H1 (cell line): ENCODE measurements around the gene RBM42. TPM values are rescaled to one million over a fixed set of nuclear protein-coding genes. Genes with fewer than 3 reads are reported as not detected.

Experiments used
- CTCF ChIA-PET: fragments of 300-600 bp; sonication (Branson Sonifier 250); formaldehyde crosslinking; loops from one replicate; lab custom pipeline; 2021; ENCODE audit not compliant: partially characterized antibody; lab: Charles Lee
- POLR2A ChIA-PET: fragments of 300-600 bp; sonication (Branson Sonifier 250); formaldehyde crosslinking; loops from one replicate; lab custom pipeline; 2021; ENCODE audit warnings: inconsistent platforms; ENCODE audit not compliant: partially characterized antibody; lab: Charles Lee
- DNase-seq, 2 experiments: peaks; one replicate each; pipeline versions ENCODE4 v3.0.0 to v3.0.0-alpha.2; 2010 to 2022; ENCODE audit warnings: low spot score in 2 of 2, low read depth in 1 of 2, mixed read lengths in 1 of 2
- FAIRE-seq: peaks from 2 replicates; lab custom pipeline; 2011; peaks lifted over from hg19 to GRCh38; lab: Jason Lieb, UNC
- H2AFZ ChIP-seq: 2 replicates; pipeline ENCODE4 v1.8.1; 2012; ENCODE audit warnings: low read length, inconsistent platforms
- H2AK5ac ChIP-seq: 2 replicates; pipeline ENCODE4 v1.6.1; 2013; ENCODE audit warnings: low read depth, low read length
- H2BK120ac ChIP-seq: replicated peaks from 2 replicates; pipeline ENCODE3; 2013; ENCODE audit warnings: low read depth, low read length, inconsistent platforms
- H2BK12ac ChIP-seq: 2 replicates; pipeline ENCODE4 v1.6.1; 2013; ENCODE audit warnings: low read depth, low read length
- H2BK15ac ChIP-seq: 2 replicates; pipeline ENCODE4 v1.6.1; 2013; ENCODE audit warnings: low read length
- H2BK20ac ChIP-seq: 2 replicates; pipeline ENCODE4 v1.6.1; 2013; ENCODE audit warnings: low read length
- H2BK5ac ChIP-seq: 2 replicates; pipeline ENCODE4 v1.6.1; 2013; ENCODE audit warnings: low read depth, low read length
- H3K14ac ChIP-seq: 2 replicates; pipeline ENCODE4 v1.6.1; 2013; ENCODE audit warnings: inconsistent platforms; ENCODE audit not compliant: insufficient read length
- H3K18ac ChIP-seq: 2 replicates; pipeline ENCODE4 v1.6.1; 2013; ENCODE audit warnings: low read length; ENCODE audit errors: extremely low read depth
- H3K23ac ChIP-seq: 2 replicates; pipeline ENCODE4 v1.6.1; 2013; ENCODE audit warnings: inconsistent platforms; ENCODE audit not compliant: insufficient read length
- H3K23me2 ChIP-seq: 2 replicates; pipeline ENCODE4 v1.6.1; 2013; ENCODE audit warnings: low read depth, low read length
- H3K27ac ChIP-seq: 2 replicates; pipeline ENCODE4 v1.6.1; 2011; ENCODE audit warnings: low read depth, low read length, inconsistent platforms
- H3K27me3 ChIP-seq, 4 experiments: replicated peaks in 1 of 4; 1 replicate in 1 of 4; 2 replicates in 3 of 4; pipeline versions ENCODE4 v1.6.1 to v1.8.1; 2011 to 2013; ENCODE audit warnings: low read length in 3 of 4, mild to moderate bottlenecking in 3 of 4, inconsistent platforms in 2 of 4, mixed read lengths in 2 of 4, moderate library complexity in 1 of 4; ENCODE audit not compliant: control insufficient read depth in 3 of 4, insufficient read depth in 3 of 4; ENCODE audit errors: extremely low read depth in 1 of 4
- H3K36me3 ChIP-seq, 4 experiments: 2 replicates each; pipeline versions ENCODE4 v1.6.1 to v1.8.1; 2011 to 2013; ENCODE audit warnings: mild to moderate bottlenecking in 4 of 4, low read length in 3 of 4, moderate library complexity in 2 of 4, control low read depth in 1 of 4, inconsistent platforms in 1 of 4; ENCODE audit not compliant: insufficient read depth in 4 of 4, control insufficient read depth in 2 of 4
- H3K4ac ChIP-seq: replicated peaks from 2 replicates; pipeline ENCODE3; 2013; ENCODE audit warnings: low read length, low read depth, mixed read lengths, inconsistent platforms; ENCODE audit not compliant: insufficient read length
- H3K4me1 ChIP-seq, 4 experiments: replicated peaks in 1 of 4; 1 replicate in 1 of 4; 2 replicates in 3 of 4; pipeline versions ENCODE4 v1.6.1 to v1.8.1; 2011 to 2013; ENCODE audit warnings: low read length in 3 of 4, inconsistent platforms in 2 of 4, mixed read lengths in 1 of 4; ENCODE audit not compliant: insufficient read depth in 4 of 4, control insufficient read depth in 3 of 4
- H3K4me2 ChIP-seq, 2 experiments: 2 replicates each; pipeline versions ENCODE4 v1.6.1 to v1.8.1; 2011 to 2013; ENCODE audit warnings: low read depth in 2 of 2, low read length in 2 of 2, control low read depth in 1 of 2, inconsistent platforms in 1 of 2, mild to moderate bottlenecking in 1 of 2; ENCODE audit not compliant: insufficient read depth in 1 of 2
- H3K4me3 ChIP-seq, 4 experiments: fragments of 200-600, 300-600 bp in 1 of 4; sonication (generic), shearing (Covaris generic), sonication (Bioruptor Twin) in 1 of 4; 2 replicates each; pipeline versions ENCODE4 v1.5.1 to v1.8.1; 2011 to 2016; ENCODE audit warnings: low read length in 4 of 4, low read depth in 3 of 4, control low read depth in 2 of 4, inconsistent platforms in 2 of 4, mild to moderate bottlenecking in 2 of 4, mixed read lengths in 1 of 4, moderate library complexity in 1 of 4; ENCODE audit not compliant: insufficient read depth in 2 of 4; ENCODE audit errors: extremely low read depth in 1 of 4
- H3K56ac ChIP-seq: replicated peaks from 2 replicates; pipeline ENCODE3; 2013; ENCODE audit warnings: low read depth, mild to moderate bottlenecking, mixed read lengths, low read length, inconsistent platforms; ENCODE audit not compliant: insufficient read length
- H3K79me1 ChIP-seq: 2 replicates; pipeline ENCODE4 v1.6.1; 2013; ENCODE audit warnings: low read depth, low read length, control low read depth
- H3K79me2 ChIP-seq, 2 experiments: 2 replicates each; pipeline versions ENCODE4 v1.6.1 to v1.8.1; 2012 to 2013; ENCODE audit warnings: low read length in 2 of 2, mild to moderate bottlenecking in 2 of 2, inconsistent platforms in 1 of 2; ENCODE audit not compliant: insufficient read depth in 2 of 2, control insufficient read depth in 1 of 2
- H3K9ac ChIP-seq, 4 experiments: replicated peaks in 1 of 4; 1 replicate in 1 of 4; 2 replicates in 3 of 4; pipeline versions ENCODE4 v1.6.1 to v1.8.1; 2011 to 2013; ENCODE audit warnings: low read depth in 3 of 4, low read length in 3 of 4, control low read depth in 2 of 4, mild to moderate bottlenecking in 2 of 4, moderate library complexity in 2 of 4, inconsistent platforms in 1 of 4; ENCODE audit errors: extremely low read depth in 1 of 4
- H3K9me3 ChIP-seq, 2 experiments: 2 replicates each; pipeline versions ENCODE4 v1.6.1 to v1.8.1; 2012 to 2013; ENCODE audit warnings: mild to moderate bottlenecking in 2 of 2, moderate library complexity in 2 of 2, control low read depth in 1 of 2, inconsistent platforms in 1 of 2, low read depth in 1 of 2, low read length in 1 of 2, mixed read lengths in 1 of 2; ENCODE audit not compliant: insufficient read depth in 2 of 2
- H4K20me1 ChIP-seq, 2 experiments: replicated peaks in 1 of 2; 2 replicates each; pipeline versions ENCODE3 to v1.8.1; 2011 to 2013; ENCODE audit warnings: inconsistent platforms in 2 of 2, low read length in 2 of 2, mild to moderate bottlenecking in 1 of 2; ENCODE audit not compliant: insufficient read depth in 2 of 2, control insufficient read depth in 1 of 2
- H4K5ac ChIP-seq: 2 replicates; pipeline ENCODE4 v1.6.1; 2013; ENCODE audit warnings: low read length, low read depth, mixed read lengths, inconsistent platforms; ENCODE audit not compliant: insufficient read length
- H4K8ac ChIP-seq: 2 replicates; pipeline ENCODE4 v1.8.0; 2013; ENCODE audit warnings: mild to moderate bottlenecking, moderate library complexity, low read length, inconsistent platforms; ENCODE audit not compliant: insufficient read depth; ENCODE audit errors: extremely low read depth
- H4K91ac ChIP-seq: replicated peaks from 2 replicates; pipeline ENCODE3; 2013; ENCODE audit warnings: low read length, mixed read lengths, inconsistent platforms; ENCODE audit not compliant: insufficient read length
- CBX5 ChIP-seq: fragments of 300-800, 300-1000 bp; sonication (generic); IDR thresholded peaks from 2 replicates; pipeline ENCODE4 v1.7.1; 2016; ENCODE audit warnings: antibody characterized with exemption, low read length, low read depth
- CTCF ChIP-seq, 3 experiments: IDR thresholded peaks; 1 replicate in 2 of 3; 2 replicates in 1 of 3; pipeline versions ENCODE4 v1.5.1 to v1.6.1; 2011; ENCODE audit warnings: low read length in 3 of 3, mild to moderate bottlenecking in 3 of 3, inconsistent platforms in 2 of 3, low read depth in 1 of 3, moderate library complexity in 1 of 3; ENCODE audit not compliant: insufficient read depth in 1 of 3; ENCODE audit errors: control extremely low read depth in 1 of 3
- E2F6 ChIP-seq: IDR thresholded peaks from 2 replicates; pipeline ENCODE4 v1.6.1; 2012; ENCODE audit warnings: inconsistent platforms
- EP300 ChIP-seq, 2 experiments: IDR thresholded peaks; 1 replicate in 1 of 2; 2 replicates in 1 of 2; pipeline ENCODE4 v1.6.1; 2011 to 2012; ENCODE audit warnings: low read depth in 2 of 2, low read length in 2 of 2, mild to moderate bottlenecking in 2 of 2, borderline replicate concordance in 1 of 2, inconsistent platforms in 1 of 2, moderate library complexity in 1 of 2
- HDAC2 ChIP-seq, 2 experiments: fragments of 300-600 bp in 1 of 2; sonication (generic) in 1 of 2; IDR thresholded peaks; 2 replicates each; pipeline ENCODE4 v1.6.1; 2011 to 2012; ENCODE audit warnings: low read depth in 2 of 2, low read length in 2 of 2, mild to moderate bottlenecking in 2 of 2, moderate library complexity in 2 of 2, borderline replicate concordance in 1 of 2, inconsistent platforms in 1 of 2
- PHF8 ChIP-seq: fragments of 200-600 bp; sonication (generic); conservative IDR thresholded peaks from 2 replicates; pipeline ENCODE4 v1.7.1; 2012; ENCODE audit warnings: low read depth, mild to moderate bottlenecking, inconsistent platforms, low read length, moderate library complexity
- RBBP5 ChIP-seq: IDR thresholded peaks from 2 replicates; pipeline ENCODE4 v1.7.1; 2012; ENCODE audit warnings: low read depth, mild to moderate bottlenecking, inconsistent platforms, low read length, moderate library complexity, borderline replicate concordance
- SP1 ChIP-seq: IDR thresholded peaks from 2 replicates; pipeline ENCODE4 v1.6.1; 2011; ENCODE audit warnings: low read depth, low read length
- SRF ChIP-seq: IDR thresholded peaks from 2 replicates; pipeline ENCODE4 v1.6.1; 2011; ENCODE audit warnings: mild to moderate bottlenecking, low read depth, low read length, moderate library complexity
- TEAD4 ChIP-seq: IDR thresholded peaks from 2 replicates; pipeline ENCODE4 v1.6.1; 2012; ENCODE audit warnings: low read depth, low read length, inconsistent platforms, mixed read lengths
- WGBS, 2 experiments: shearing (Covaris generic) in 1 of 2; methylation state at CpG; one replicate each; pipeline versions ENCODE4 v1.1.6 to v1.1.7; 2013 to 2015; ENCODE audit warnings: low lambda C conversion rate in 2 of 2, mixed read lengths in 2 of 2, inconsistent platforms in 1 of 2, low coverage in 1 of 2, missing lambda C conversion rate in 1 of 2; ENCODE audit not compliant: insufficient replicate concordance in 2 of 2, insufficient coverage in 1 of 2, insufficient read length in 1 of 2; ENCODE audit errors: extremely low coverage in 1 of 2, missing lambda C conversion rate in 1 of 2; 5-methylcytosine and 5-hydroxymethylcytosine counted together
- polyA plus RNA-seq, 7 experiments: library from polyadenylated mRNA; depleted of rRNA in 3 of 7; stranded (reverse) in 5 of 7; unstranded in 2 of 7; fragments of >200 nt in 5 of 7; fragments of 200-250 nt in 2 of 7; gene quantifications; 1 replicate in 5 of 7; 2 replicates in 1 of 7; 4 replicates in 1 of 7; pipeline versions ENCODE4 v1.2.1 to v1.2.3, GENCODE V29; 2011 to 2013; ENCODE audit warnings: missing spikeins in 2 of 7, mixed read lengths in 2 of 7
- total RNA-seq: library from RNA; stranded (reverse); fragmentation: NEBNext Ultra II Directional; extraction: Animal tissue kit (Norgen Biotek cat#: 25700); gene quantifications from 2 replicates; pipeline ENCODE4 v1.2.1, GENCODE V29; 2021

The RBM42 gene
- total and polyA plus RNA-seq, 2 of the 8 experiments (the other 6 are each of a cell fraction or from before 2014, with no cell fraction given): 59.8 to 80.8 TPM

- FAIRE-seq: no peak
- TF ChIP-seq RBBP5 (no peak), TEAD4 (no peak), HDAC2 (IDR thresholded peaks at IDR 0.05; ENCODE audit: borderline replicate concordance in 1 of 2, low read depth in 2 of 2, low read length in 2 of 2) (no peak), SP1 (no peak), CBX5 (no peak), EP300 (IDR thresholded peaks at IDR 0.05; ENCODE audit: borderline replicate concordance in 1 of 2, low read depth in 2 of 2, low read length in 2 of 2) (no peak), CTCF (IDR thresholded peaks at IDR 0.05; ENCODE audit: control extremely low read depth in 1 of 3, insufficient read depth in 1 of 3, low read depth in 1 of 3, low read length in 3 of 3) (no peak), SRF (no peak), PHF8 (no peak), E2F6 (no peak)
These were observed 7.1 kb upstream of the RBM42 start for GRCh38 chr19:35621708-35622107.

More at GRCh38 chr19:35621708-35622107, 7.1 kb upstream of the RBM42 start:
- Histone ChIP-seq H3K23me2 (no peaks in the 10 kb centered on the region), H2BK120ac (no peak overlapping the region), H3K18ac (no peak overlapping the region), H3K4ac (no peak overlapping the region), H3K14ac (no peak overlapping the region), H2AFZ (no peak overlapping the region), H3K9ac (no peak overlapping the region), H2BK12ac (no peak overlapping the region), H2BK5ac (no peak overlapping the region), H2BK20ac (no peak overlapping the region), H3K56ac (no peak overlapping the region), H4K20me1 (peaks cover 0 to 5% of the 10 kb centered on the region in 2 experiments), H3K4me3 (no peak overlapping the region), H4K8ac (no peak overlapping the region), H3K27ac (no peak overlapping the region), H3K23ac (no peak overlapping the region), H2AK5ac (no peak overlapping the region), H3K4me1 (no peaks in the 10 kb centered on the region), H3K27me3 (no peaks in the 10 kb centered on the region), H3K79me2 (no peaks in the 10 kb centered on the region), H3K9me3 (no peaks in the 10 kb centered on the region), H2BK15ac (no peak overlapping the region), H3K4me2 (no peak overlapping the region), H3K36me3 (peaks cover 4 to 14% (median 5%) of the 10 kb centered on the region in 4 experiments; a peak in 4 of 8 replicates), H4K91ac (no peak overlapping the region), H3K79me1 (no peaks in the 10 kb centered on the region), H4K5ac (no peak overlapping the region)
- no peak for DNase-seq
- POLR2A ChIA-PET: interaction anchor here (1.1 to 1.2 kb wide), 3 partner anchors 9 to 91 kb away, joined by 3 to 5 read pairs (median 3); partner anchors contain the start of gene HAUS5
- 95% methylated on average over 9 of the region's 9 CpGs; no CpG with 5 or more reads in 1 of the 2 experiments for WGBS, 2 experiments
- CTCF ChIA-PET: interaction anchor here (0.6 to 3.6 kb wide), 3 partner anchors 9 to 254 kb away, joined by 3 to 14 read pairs (median 3); partner anchors contain the start of gene HAUS5
